ENCODE measurements around the gene SRP54. TPM values are rescaled to one million over a fixed set of nuclear protein-coding genes. Genes with fewer than 3 reads are reported as not detected.

The SRP54 gene
- total RNA-seq, 1 donor from 2014 or later = 66.3 TPM

DNA sequence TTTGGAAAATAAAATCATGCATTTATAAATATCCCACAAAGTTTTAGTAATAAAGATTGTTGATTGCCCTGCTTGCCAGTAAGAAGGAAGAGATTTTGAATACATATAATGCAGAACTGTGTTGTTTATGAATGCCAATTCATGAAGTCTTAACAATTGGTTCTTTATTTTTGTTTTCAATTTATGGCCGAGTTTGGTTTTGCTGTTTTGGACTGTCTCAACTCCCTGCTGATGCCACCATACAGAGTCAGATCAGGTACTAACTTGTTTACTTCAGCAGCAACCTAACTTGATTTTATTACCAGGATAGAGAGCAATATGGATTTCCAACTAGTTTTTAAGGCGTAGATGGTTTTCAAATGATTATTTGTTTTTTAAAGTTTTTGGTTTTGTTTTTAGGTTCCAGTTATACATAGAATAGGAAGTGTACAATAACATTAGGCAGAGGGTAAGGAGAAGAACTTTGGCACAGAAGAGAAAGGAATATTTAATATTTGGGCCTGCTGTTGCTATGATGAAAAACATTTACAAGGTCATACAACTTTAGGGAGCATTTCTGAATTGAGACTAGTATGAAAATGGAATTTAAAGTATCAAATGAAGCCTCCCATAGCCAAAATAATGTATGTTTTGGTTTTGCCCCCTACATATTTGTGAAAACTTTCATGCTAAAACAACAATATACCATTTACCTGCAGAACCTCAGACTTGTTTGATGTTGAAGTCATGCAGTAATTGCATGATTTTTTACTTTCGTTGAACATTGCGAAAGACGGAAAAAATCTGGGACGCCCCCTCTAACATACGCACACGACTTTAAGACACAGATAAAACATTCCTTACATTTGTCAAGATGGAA is 62.4 kb downstream of the SRP54 start:
- no peak for TF ChIP-seq CTCF (IDR thresholded peaks at IDR 0.05; ENCODE audit: insufficient read depth, low read length, poor library complexity, severe bottlenecking)
- H3K27me3 ChIP-seq (ENCODE audit: control insufficient read depth, insufficient read depth, low read length) = no peaks in the 10 kb centered on the region
- no peaks in the 10 kb centered on the region for H3K36me3 ChIP-seq (ENCODE audit: control insufficient read depth, insufficient read depth, low read length)
- H3K4me3 ChIP-seq (ENCODE audit: low read depth, low read length) = peak overlapping the region; percentile 66
- no peak for DNase-seq (ENCODE audit: low read depth)

- Histone ChIP-seq H3K4me3 (ENCODE audit: low read depth, low read length) (peak overlapping the region; percentile 66), H3K36me3 (ENCODE audit: control insufficient read depth, insufficient read depth, low read length) (no peaks in the 10 kb centered on the region), H3K27me3 (ENCODE audit: control insufficient read depth, insufficient read depth, low read length) (no peaks in the 10 kb centered on the region)
- no peak for TF ChIP-seq CTCF (IDR thresholded peaks at IDR 0.05; ENCODE audit: insufficient read depth, low read length, poor library complexity, severe bottlenecking)
- DNase-seq (ENCODE audit: low read depth) = no peak
Observed at GRCh38 chr14:35045798-35046047, 62.9 kb downstream of the SRP54 start.

GRCh38 chr14:35046048-35046750 is 63.4 kb downstream of the SRP54 start, which contains the start of gene FAM177A1:
FAM177A1 (plus strand) TSS chr14:35046272; CDS start chr14:35046464, 192 bp downstream.
- no peaks in the 10 kb centered on the region for H3K27me3 ChIP-seq (ENCODE audit: control insufficient read depth, insufficient read depth, low read length)
- TF ChIP-seq CTCF (IDR thresholded peaks at IDR 0.05; ENCODE audit: insufficient read depth, low read length, poor library complexity, severe bottlenecking) = no peak
- no peaks in the 10 kb centered on the region for H3K36me3 ChIP-seq (ENCODE audit: control insufficient read depth, insufficient read depth, low read length)
- peak within 1 kb of the TSS; percentile 66 for H3K4me3 ChIP-seq (ENCODE audit: low read depth, low read length)
- DNase-seq (ENCODE audit: low read depth) = peak; percentile 85

DNA sequence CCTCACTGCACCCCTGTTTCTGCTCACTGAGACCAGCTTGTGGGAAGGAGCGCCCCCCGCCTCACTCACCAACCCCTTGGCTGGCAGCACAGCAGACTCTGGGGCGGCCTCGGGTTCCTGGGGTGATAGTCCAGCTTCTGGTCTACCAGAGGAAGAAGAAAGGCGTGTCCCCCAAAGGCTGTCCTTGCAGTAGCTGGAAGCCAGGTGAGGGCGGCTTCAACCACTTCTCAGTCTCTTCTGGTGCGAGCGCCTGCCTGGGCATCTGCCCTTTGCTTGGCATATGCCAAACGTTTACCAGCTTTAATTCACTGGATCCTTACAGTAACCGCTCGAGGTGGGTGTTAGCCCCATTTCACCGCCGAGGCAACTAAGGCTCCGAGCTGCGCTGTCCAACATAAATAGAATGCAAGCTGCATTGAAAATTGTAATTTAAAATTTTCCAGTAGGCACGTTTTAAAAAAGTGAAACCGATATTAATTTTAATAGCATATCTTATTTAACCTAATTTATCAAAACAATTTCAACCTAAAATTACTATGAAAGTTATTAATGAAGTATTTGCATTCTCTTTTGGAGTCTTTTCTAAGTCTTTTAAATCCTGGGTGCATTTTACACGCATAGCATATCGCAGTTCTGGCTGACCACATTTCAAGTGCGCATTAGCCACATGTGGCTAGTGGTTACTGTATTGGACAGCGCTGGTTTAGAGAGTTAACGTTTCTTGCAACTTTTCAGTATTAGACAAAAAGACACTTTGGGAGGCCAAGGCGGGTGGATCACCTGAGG is 64.2 kb downstream of the SRP54 start:
- DNase-seq (ENCODE audit: low read depth) = no peak
- Histone ChIP-seq H3K27me3 (ENCODE audit: control insufficient read depth, insufficient read depth, low read length) (no peaks in the 10 kb centered on the region), H3K36me3 (ENCODE audit: control insufficient read depth, insufficient read depth, low read length) (no peaks in the 10 kb centered on the region), H3K4me3 (ENCODE audit: low read depth, low read length) (peak overlapping the region; percentile 66)
- TF ChIP-seq CTCF (IDR thresholded peaks at IDR 0.05; ENCODE audit: insufficient read depth, low read length, poor library complexity, severe bottlenecking) = no peak

GRCh38 chr14:35047976-35048513 is 65.3 kb downstream of the SRP54 start:
- H3K36me3 ChIP-seq (ENCODE audit: control insufficient read depth, insufficient read depth, low read length) = no peaks in the 10 kb centered on the region
- no peaks in the 10 kb centered on the region for H3K27me3 ChIP-seq (ENCODE audit: control insufficient read depth, insufficient read depth, low read length)
- no peak overlapping the region for H3K4me3 ChIP-seq (ENCODE audit: low read depth, low read length)
- TF ChIP-seq CTCF (IDR thresholded peaks at IDR 0.05; ENCODE audit: insufficient read depth, low read length, poor library complexity, severe bottlenecking) = no peak
- no peak for DNase-seq (ENCODE audit: low read depth)
